NCI-H1417 (cell line): ENCODE data around the gene CKS2.
A peak's percentile ranks its signal among the peaks of the same experiment; 100 is the strongest.
"Not testable (repeated sequence)": the region's sequence is repeated elsewhere in the genome, so short reads cannot be mapped to it uniquely, and the experiment has no call there.

Experiments used
- DNase-seq, 3 experiments: peaks; one replicate each; lab custom pipeline; 2025; lab: John Stamatoyannopoulos, UW

CKS2 gene

DNA sequence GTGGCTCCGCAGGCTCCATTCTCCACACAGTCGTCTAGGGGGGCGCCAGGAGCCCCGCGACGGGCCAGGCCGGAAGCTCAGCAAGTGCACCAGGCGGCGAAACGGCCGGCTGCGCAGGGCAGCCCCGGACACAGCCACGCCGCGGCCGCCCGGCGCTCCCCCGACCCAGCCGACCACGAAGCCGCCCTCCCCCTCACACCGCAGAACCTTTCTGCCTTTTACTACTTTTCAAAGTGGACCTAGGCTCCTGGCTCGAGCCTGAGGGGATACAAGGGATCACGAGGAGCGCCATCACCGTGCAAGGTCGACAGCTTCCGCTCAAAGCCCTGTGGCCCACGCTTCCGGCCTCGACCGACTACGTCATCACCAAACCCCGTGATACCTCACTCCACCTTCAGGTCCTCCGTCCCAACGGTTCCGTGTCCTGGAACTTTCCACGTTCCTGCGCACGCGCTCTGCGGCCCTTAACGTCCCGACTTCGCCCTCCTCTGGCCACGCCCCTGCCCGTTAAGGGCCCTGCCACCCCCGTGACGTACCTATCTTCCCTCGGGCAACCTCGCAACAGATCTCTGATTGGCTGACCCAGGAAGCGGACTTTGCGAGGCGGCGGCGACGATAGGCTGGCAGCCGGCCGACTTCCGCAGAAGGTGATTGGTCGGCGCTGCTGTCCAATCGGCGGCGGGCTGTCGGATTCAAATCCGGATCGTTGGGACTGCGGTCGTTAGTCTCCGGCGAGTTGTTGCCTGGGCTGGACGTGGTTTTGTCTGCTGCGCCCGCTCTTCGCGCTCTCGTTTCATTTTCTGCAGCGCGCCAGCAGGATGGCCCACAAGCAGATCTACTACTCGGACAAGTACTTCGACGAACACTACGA, at the start of gene CKS2:
Gene CKS2 (plus strand): TSS at position 721 of the 871 bp plus-strand sequence. CDS start 98 bp downstream, at position 819.
- peak; percentile 98 to 100 (median 100) for DNase-seq

DNA sequence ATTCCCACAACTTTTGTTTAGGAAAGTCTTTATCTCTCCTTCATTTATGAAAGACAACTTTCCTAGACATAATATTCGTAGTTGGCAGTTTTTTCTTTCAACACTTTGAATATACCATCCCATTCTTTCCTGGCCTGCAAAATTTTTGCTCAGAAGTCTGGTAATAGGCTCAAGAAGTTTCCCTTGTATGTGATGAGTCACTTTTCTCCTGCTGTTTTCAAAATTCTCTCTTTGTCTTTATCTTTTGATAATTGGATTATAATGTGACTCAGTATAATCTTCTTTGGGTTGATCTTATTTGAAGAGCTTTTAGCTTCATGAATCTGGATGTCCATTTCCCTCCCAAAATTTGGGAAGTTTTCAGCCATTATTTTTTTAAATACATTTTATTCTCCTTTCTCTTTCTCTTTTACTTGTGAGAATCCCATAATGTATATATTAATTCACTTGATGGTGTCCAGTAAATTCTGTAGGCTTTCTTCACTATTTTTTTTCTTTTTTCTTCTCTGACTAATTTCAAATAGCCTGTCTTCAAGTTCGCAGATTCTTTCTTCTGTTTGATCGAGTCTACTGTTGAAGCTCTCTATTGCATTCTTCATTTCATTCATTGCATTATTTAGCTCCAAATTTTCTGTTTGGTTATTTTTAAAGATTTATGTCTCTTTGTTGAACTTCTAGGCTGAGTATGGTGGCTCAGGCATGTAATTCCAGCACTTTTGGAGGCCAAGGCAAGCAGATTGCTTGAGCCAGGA, 37.3 kb upstream of the CKS2 start:
- no peak for DNase-seq

DNA sequence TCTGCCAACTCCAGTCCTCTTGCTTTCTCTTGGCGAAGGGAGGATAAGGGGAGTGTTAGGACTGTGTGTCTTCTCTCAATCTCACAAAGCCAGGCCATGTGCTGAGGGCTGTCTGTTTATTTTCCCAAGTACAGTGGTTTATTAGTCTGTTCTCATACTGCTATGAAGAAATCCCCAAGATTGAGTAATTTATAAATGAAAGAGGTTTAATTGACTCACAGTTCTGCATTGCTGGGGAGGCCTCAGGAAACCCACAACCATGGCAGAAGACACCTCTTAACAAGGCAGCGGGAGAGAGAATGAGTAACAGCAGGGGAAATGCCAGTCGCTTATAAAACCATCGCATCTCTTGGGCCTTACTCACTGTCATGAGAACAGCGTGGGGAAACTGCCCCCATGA, 36.2 kb upstream of the CKS2 start:
- no peak for DNase-seq

DNA sequence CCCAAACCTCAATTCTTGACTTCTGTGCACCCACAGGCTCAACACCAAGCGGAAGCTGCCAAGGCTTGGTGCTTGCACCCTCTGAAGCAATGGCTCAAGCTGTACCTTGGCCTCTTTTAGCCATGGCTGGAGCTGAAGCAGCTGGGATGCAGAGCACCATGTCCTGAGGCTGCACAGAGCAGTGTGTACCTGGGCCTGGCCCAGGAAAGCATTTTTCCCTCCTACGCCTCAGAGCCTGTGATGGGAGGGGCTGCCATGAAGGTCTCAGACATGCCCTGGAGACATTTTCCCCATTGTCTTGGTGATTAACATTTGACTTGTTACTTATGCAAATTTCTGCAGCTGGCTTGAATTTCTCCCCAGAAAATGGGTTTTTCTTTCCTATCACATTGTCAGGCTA, 35.0 kb upstream of the CKS2 start:
- not testable (repeated sequence) for DNase-seq

DNA sequence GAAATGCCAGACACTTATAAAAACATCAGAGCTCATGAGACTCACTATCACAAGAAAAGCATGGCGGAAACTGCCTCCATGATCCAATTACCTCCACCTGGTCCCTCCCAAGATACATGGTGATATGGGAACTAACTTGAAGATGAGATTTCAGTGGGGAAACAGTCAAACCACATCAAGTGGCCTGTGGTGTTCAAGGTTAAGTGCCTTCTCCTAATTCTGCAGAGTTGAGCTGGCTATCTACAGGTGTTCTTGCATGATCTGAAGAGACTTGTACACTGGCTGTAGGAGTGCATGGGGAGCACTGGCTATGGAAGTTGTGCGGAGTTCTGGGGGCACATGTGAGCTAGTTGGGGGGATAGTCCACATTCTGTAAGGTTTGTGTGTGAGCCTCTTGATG, 34.0 kb upstream of the CKS2 start:
- no peak for DNase-seq

DNA sequence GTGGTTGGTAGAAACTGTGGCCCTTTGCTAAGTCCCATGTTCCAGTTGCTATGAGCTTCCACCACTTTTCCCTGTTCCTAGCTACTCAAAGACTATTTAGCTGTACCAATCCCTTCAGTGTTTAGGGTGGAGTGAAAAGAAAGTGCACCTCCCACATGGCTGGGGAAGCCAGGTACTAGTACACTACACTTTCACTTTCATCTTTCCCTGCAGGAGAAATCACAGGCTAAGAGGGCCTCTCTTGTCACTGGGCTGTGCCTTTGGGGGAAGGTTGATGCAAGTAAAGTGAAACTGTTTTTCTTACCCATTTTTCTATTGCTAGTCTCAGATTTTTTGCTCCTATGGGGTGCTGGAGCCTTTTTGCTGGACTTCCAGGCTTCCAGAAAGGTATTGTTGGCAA, 33.5 kb upstream of the CKS2 start:
- no peak for DNase-seq

DNA sequence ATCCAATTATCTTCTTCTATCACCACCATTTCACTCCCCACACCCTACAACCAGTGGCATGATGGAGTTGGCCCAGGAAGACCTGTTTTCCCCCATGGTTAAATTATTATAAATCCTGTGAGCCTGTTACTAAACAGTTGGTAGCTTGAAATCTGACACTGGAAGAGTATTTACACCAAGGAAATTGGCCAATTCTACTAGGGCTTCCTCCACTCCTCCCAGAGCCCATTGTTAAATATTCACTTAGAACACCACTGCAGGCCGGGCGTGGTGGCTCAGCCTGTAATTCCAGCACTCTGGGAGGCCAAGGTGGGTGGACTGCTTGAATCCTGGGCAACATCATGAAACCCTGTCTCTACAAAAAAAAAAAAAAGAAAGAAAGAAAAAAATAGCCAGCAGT, 32.4 kb upstream of the CKS2 start:
- no peak for DNase-seq

DNA sequence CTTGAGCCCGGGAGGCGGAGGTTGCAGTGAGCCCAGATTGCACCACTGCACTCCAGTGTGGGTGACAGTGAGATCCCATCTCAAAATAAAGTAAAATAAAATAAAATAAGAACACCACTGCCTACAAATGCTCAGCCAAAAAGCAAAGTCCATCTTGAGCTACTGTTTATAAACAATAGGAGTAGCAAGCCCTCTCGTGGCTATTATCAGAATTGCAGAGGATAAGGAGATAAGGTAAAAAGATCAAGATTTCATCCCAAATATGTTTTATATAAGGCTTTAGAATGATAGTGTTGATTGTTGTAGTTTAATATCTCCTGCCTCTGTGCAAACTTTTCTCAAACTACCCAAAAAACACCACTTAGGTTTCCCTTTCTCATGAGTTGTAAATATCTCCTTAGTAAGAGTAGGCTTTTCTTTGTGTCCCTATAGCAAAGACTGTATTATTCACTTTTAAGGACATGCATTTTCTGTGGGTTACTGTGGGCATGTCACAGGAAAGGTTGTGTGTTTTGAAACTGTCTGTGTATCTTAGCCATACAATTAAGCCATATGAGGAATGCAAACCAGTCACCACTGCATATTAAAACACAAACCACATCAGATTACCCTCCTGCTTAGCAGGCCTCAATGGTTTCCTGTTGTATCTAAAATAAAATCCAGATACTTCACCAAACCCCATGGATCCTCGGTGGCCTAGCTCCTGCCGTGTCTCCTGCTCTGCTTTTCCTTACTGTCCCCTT, 31.8 kb upstream of the CKS2 start:
- peak; percentile 19 to 77 (median 21) for DNase-seq

DNA sequence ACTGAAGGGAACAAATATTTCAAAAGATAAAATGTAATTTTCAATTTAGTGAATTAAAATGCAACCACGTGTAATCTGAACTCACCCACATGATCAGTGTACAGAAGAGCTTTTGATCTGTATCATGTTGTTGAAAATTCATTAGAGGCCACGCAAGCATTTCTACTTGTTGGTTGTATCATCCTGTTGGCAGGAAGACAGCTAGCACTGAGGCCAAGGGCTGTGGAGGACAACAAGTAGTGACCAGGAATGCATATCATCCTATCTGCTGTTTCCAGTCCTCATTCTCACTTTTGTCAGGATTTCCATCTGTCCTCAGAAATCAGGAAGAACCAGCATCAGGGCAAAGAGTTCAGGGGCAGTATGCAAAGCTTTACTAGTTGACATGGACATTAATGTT, 29.9 kb upstream of the CKS2 start:
- DNase-seq: no peak

DNA sequence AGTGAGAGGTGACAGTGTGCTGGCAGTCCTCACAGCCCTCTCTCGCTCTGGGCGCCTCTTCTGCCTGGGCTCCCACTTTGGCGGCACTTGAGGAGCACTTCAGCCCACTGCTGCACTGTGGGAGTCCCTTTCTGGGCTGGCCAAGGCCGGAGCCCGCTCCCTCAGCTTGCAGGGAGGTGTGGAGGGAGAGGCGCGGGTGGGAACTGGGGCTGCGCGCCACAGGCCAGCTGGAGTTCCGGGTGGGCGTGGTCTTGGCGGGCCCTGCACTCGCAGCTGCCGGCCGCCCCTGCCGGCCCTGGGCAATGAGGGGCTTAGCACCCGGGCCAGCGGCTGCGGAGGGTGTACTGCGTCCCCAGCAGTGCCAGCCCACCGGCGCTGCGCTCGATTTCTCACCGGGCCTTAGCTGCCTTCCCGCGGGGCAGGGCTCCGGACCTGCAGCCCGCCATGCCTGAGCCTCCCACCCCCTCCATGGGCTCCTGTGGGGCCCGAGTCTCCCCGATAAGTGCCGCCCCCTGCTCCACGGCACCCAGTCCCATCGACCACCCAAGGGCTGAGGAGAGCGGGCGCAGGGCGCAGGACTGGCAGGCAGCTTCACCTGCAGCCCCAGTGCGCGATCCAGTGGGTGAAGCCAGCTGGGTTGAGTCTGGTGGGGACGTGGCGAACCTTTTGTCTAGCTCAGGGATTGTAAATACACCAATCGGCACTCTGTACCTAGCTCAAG, 28.6 kb upstream of the CKS2 start:
- DNase-seq: peak; percentile 14 to 66 (median 23)

DNA sequence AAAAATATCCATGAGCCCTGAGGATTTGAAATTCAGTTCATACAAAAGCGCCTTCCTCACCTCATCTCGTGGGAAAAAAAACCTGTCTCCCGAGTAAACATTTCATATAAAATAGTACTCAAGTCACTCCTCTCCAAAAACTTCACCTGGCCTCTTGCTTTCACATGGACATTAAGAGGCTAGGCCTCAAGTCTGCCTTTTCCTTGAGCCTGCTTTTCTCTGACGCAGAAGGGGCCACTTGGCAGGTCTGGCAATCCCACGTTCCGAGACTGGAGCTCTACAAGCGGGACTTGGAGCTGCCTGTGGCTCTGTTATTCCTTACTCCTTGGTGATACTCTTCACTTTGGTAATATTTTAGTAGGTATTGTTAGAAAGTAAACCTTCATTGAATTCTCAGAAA, 26.9 kb upstream of the CKS2 start:
- DNase-seq: no peak

DNA sequence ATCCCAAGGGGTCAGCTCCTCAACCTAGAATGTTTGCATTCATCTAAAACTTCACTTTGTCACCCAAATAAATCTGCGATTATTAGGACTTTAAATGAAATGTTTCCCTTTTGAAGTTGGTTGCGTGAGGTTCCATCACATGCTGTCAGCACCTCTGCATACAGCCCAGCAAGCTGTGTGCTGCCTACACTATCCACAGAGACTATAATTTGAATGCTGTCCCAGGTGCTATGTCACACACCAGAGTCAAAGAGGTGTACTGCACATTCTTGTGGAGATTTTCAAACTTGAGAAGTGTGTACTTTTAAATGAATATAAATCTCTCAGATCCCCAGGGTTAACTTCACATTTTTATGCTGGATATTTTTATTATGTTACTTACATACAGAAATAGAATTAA, 19.3 kb upstream of the CKS2 start:
- DNase-seq: no peak

DNA sequence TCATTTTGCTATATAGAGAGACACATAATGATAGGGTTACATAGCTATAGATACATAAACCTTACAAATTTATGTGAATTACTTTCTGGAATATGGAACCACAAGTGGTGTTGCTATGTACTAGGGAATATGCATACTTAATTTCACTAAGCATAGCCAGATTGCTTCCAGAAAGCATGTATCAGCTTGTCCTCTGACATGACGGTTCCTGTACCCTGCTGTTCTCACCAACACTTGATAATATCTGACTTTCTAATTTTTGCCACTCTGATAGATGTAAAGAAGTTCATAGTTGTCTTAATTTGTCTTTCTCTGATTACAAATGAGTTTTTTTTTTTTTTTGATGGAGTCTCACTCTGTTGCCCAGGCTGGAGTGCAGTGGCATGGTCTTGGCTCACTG, 18.0 kb upstream of the CKS2 start:
- no peak for DNase-seq

DNA sequence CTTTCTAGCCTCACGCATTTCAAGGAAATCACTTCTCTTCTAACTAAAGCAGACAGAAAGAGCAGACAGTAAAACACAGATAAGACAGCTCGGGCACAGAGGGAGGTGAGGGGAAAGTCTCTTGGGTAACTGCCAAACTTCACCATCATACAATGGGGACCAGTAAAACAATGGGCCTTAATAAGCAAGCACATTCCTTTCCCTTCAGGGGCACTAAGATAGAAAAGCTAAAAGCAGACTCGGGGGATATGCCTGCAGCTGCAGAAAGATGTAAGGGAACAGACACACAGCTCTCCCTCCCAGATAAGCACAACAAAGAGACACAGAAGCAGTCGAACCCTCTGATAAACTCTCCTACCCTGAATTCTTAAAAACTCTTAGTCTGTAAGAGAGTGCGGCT, 15.6 kb upstream of the CKS2 start:
- DNase-seq: no peak

DNA sequence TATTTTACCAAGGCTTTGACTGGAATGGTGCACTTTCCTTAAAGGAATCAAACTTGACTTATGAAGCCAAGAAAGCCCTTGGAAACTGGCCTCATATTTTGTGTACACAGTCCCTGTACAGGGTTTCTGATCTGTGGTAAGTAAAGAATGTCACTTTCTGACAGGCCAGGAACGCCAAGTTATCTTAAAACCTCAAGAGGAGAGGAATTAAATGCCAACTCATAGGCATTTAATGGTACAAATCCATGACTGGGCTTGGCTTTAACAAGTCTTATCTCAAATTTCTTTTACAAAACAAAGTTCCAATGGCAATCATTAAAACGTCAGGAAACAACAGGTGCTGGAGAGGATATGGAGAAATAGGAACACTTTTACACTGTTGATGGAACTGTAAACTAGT, 9.0 kb upstream of the CKS2 start:
- not testable (repeated sequence) for DNase-seq

DNA sequence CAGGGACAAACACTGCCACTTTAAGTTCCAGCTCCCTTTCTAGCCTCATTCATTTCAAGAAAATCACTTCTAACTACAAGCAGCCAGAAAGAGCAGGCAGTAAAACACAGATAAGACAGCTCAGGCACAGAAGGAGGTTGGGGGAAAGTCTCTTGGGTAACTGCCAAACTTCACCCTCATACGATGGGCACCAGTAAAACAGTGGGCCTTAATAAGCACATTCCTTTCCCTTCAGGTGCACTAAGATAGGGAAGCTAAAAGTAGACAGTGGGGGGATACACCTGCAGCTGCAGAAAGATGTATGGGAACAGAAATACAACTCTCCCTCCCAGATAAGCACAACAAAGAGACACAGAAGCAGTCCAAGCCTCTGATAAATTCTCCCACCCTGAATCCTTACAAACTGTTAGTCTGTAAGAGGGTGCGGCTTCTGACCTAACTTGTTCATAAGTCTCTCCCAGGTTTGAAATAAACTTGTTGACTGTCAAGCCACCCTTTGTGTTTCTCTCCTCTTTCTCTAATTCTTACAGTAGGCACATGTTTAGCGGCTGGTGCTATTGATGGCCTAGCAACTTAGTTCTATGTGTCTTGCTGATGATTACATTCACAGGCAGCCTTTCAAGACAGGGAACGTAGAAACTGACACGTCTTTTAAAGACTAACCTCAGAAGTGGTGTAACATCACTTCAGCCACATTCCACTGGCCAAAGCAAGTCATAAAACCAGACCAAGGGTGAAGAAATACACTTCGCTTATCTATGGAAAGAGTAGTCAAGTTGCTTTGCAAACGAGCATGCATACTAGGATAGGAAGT, 6.8 kb upstream of the CKS2 start:
- no peak for DNase-seq

DNA sequence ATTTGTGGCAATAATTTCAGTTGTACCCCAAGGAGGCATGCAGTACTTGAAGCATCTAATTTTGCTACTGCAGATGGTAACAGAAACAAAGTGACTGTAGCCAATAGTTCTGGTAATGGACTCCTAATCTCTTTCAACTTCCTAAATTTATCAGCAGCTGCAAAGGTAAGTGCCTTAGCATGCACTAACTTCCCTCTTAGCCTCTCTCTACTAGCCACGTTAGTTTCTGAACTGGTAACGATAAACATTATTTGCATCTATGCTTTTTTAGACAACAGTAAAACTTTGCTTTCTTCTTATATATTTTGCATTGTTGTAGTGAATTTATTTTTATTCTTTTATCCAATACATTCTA, 6.2 kb upstream of the CKS2 start:
- no peak for DNase-seq

DNA sequence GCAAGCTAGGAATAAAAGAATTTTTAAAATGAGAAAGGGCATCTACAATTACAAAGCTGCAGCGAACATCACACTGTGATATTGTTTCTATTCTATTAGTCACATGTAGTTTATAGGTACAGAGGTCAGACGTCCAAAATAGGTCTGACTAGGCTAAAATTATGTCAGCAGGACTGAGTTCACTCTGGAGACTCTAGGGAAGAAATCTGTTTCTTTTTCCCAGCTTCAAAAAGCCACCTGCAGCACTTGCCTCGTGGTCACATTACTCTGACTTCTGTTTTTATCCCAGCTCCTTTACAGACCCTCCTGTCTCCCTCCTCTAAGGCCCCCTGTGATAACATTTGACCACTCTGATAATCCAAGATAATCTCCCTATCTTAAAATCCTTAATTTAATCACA, 5.1 kb upstream of the CKS2 start:
- no peak for DNase-seq

DNA sequence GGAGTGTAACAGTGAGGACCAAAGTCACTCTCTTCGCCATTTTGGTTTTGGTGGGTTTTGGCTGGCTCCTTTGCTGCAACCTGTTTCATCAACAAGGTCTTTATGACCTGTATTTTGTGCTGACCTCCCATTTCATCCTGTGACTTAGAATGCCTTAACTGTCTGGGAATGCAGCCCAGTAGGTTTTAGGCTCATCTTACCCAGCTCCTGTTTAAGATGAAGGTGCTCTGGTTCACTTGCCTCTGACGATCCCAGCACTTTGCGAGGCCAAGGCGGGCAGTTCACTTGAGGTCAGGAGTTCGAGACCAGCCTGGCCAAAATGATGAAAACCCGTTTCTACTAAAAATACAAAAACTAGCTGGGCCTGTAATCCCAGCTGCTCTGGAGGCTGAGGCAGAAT, 1.8 kb upstream of the CKS2 start:
- no peak for DNase-seq

DNA sequence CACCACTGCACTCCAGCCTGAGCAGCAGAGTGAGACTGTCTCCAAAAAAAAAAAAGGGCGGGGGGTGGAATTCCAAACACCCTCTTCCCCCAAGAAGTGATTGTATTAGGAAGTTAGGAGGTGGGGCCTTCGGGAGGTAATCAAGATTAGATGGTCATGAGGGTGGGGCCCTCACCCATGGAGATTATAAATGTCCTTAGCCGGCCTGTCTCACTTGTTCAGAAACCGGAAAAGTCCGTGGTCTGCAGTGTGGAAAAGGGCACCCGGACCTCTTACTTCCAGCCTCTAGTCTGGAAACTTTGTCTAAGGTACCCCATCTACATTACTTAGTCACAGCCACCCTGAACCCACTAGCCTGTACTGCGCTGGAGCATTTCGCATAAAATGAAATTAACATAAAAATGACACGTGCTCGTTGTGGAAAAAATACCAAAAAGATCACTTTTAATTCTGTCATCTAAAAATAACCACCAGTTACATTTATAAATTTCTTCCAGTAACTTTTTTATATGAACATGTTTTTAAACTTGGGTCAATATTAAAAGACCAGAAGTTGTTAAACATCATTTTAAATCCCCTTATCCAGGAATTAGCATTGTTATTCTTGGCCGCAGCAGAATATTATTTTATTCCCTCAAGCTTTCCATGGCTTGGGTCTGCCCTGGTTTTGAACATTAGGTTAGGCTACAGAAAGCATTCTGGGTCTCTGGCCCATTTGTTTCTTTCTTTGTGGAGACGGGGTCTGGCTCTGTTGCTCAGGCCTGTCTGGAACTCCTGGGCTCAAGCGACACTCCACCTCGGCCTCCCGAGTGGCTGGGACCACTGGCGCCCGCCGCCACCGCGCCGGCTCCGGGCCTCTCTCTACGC, 1.2 kb upstream of the CKS2 start:
- peak in 1 of 3 experiments; percentile 42 for DNase-seq
